SJCRH30 (cell line): ENCODE measurements around the gene XIRP2. TPM values are rescaled to one million over a fixed set of nuclear protein-coding genes. Genes with fewer than 3 reads are reported as not detected.
"Not testable (repeated sequence)": the region's sequence is repeated elsewhere in the genome, so short reads cannot be mapped to it uniquely, and the experiment has no call there.

Experiments used
- DNase-seq, 2 experiments: peaks; one replicate each; pipeline ENCODE4 v3.0.0-alpha.2; 2015 to 2020
- H3K27ac ChIP-seq: fragments of 250-450 bp; sonication (Bioruptor Pico); 2 replicates; pipeline ENCODE4 v1.5.1; 2020; ENCODE audit warnings: mild to moderate bottlenecking, moderate library complexity
- H3K27me3 ChIP-seq: fragments of 250-450 bp; sonication (Bioruptor Pico); 2 replicates; pipeline ENCODE4 v1.5.1; 2020; ENCODE audit warnings: mild to moderate bottlenecking, moderate library complexity
- H3K36me3 ChIP-seq: fragments of 250-450 bp; sonication (Bioruptor Pico); 2 replicates; pipeline ENCODE4 v1.5.1; 2020; ENCODE audit warnings: mild to moderate bottlenecking, moderate library complexity
- H3K4me1 ChIP-seq: fragments of 250-450 bp; sonication (Bioruptor Pico); 2 replicates; pipeline ENCODE4 v1.5.1; 2020; ENCODE audit warnings: mild to moderate bottlenecking, moderate library complexity
- H3K4me3 ChIP-seq: fragments of 250-450 bp; sonication (Bioruptor Pico); 2 replicates; pipeline ENCODE4 v1.5.1; 2020; ENCODE audit warnings: mild to moderate bottlenecking, moderate library complexity
- H3K9me3 ChIP-seq: fragments of 250-450 bp; sonication (Bioruptor Pico); replicated peaks from 2 replicates; pipeline ENCODE4 v1.5.1; 2020; ENCODE audit warnings: mild to moderate bottlenecking, moderate library complexity
- total RNA-seq: library from RNA; depleted of rRNA; stranded (reverse); fragments of >200 nt; shearing (Covaris generic); gene quantifications from 2 replicates; pipeline ENCODE4 v1.2.3, GENCODE V29; 2014

The XIRP2 gene
- total RNA-seq, 1 experiment from 2014 or later = 0.24 TPM

- Histone ChIP-seq H3K27ac (no peak overlapping the region), H3K36me3 (no peaks in the 10 kb centered on the region), H3K27me3 (no peaks in the 10 kb centered on the region), H3K4me3 (no peak overlapping the region), H3K4me1 (no peaks in the 10 kb centered on the region), H3K9me3 (no peaks in the 10 kb centered on the region; the same call in 1 of the 2 replicates)
- no peak for DNase-seq
Measured at GRCh38 chr2:166972418-166972817, 84.1 kb downstream of the XIRP2 start.

GRCh38 chr2:166984188-166984587 lies 95.9 kb downstream of the XIRP2 start:
- no peak overlapping the region for H3K27ac ChIP-seq
- H3K36me3 ChIP-seq = no peaks in the 10 kb centered on the region
- no peaks in the 10 kb centered on the region for H3K27me3 ChIP-seq
- H3K9me3 ChIP-seq = no peaks in the 10 kb centered on the region
- no peaks in the 10 kb centered on the region for H3K4me1 ChIP-seq
- no peak overlapping the region for H3K4me3 ChIP-seq
- no peak for DNase-seq

- H3K4me1 ChIP-seq = no peaks in the 10 kb centered on the region
- H3K27me3 ChIP-seq = no peaks in the 10 kb centered on the region
- no peak for DNase-seq
- no peaks in the 10 kb centered on the region for H3K36me3 ChIP-seq
- no peak overlapping the region for H3K27ac ChIP-seq
- H3K4me3 ChIP-seq = no peak overlapping the region
- H3K9me3 ChIP-seq = no peaks in the 10 kb centered on the region
Measured at GRCh38 chr2:166984797-166985196, 96.5 kb downstream of the XIRP2 start.

- H3K27ac ChIP-seq = no peak overlapping the region
- no peaks in the 10 kb centered on the region for H3K4me1 ChIP-seq
- H3K4me3 ChIP-seq = no peak overlapping the region
- H3K36me3 ChIP-seq = no peaks in the 10 kb centered on the region
- no peaks in the 10 kb centered on the region for H3K27me3 ChIP-seq
- H3K9me3 ChIP-seq = no peaks in the 10 kb centered on the region
- DNase-seq = no peak
Measured at GRCh38 chr2:166994588-166995336, 106.5 kb downstream of the XIRP2 start.

GRCh38 chr2:166996465-166996864 lies 108.2 kb downstream of the XIRP2 start:
- no peak for DNase-seq
- Histone ChIP-seq H3K36me3 (no peaks in the 10 kb centered on the region), H3K4me3 (no peak overlapping the region), H3K4me1 (no peaks in the 10 kb centered on the region), H3K27ac (no peak overlapping the region), H3K27me3 (no peaks in the 10 kb centered on the region), H3K9me3 (no peaks in the 10 kb centered on the region)

GRCh38 chr2:167001165-167001564 lies 112.9 kb downstream of the XIRP2 start:
- Histone ChIP-seq H3K36me3 (no peaks in the 10 kb centered on the region), H3K27ac (no peak overlapping the region), H3K4me3 (no peak overlapping the region), H3K27me3 (no peaks in the 10 kb centered on the region), H3K4me1 (no peaks in the 10 kb centered on the region), H3K9me3 (no peaks in the 10 kb centered on the region)
- no peak for DNase-seq

GRCh38 chr2:167005096-167005495 lies 116.8 kb downstream of the XIRP2 start:
- Histone ChIP-seq H3K27me3 (no peaks in the 10 kb centered on the region), H3K4me3 (no peak overlapping the region), H3K4me1 (no peaks in the 10 kb centered on the region), H3K36me3 (no peaks in the 10 kb centered on the region; the same call in 1 of the 2 replicates), H3K9me3 (no peaks in the 10 kb centered on the region), H3K27ac (no peak overlapping the region)
- DNase-seq = no peak

- Histone ChIP-seq H3K4me3 (no peak overlapping the region), H3K27ac (no peak overlapping the region), H3K27me3 (no peaks in the 10 kb centered on the region), H3K36me3 (no peaks in the 10 kb centered on the region; the same call in 1 of the 2 replicates), H3K9me3 (no peaks in the 10 kb centered on the region), H3K4me1 (no peaks in the 10 kb centered on the region)
- DNase-seq = no peak
Measured at GRCh38 chr2:167013227-167013626, 124.9 kb downstream of the XIRP2 start.

- H3K4me1 ChIP-seq = no peaks in the 10 kb centered on the region
- no peaks in the 10 kb centered on the region for H3K36me3 ChIP-seq
- H3K9me3 ChIP-seq = no peaks in the 10 kb centered on the region
- no peak overlapping the region for H3K27ac ChIP-seq
- H3K27me3 ChIP-seq = no peaks in the 10 kb centered on the region
- H3K4me3 ChIP-seq = no peak overlapping the region
- no peak for DNase-seq
Measured at GRCh38 chr2:167015806-167016205, 127.5 kb downstream of the XIRP2 start.

GRCh38 chr2:167017021-167017420 lies 128.7 kb downstream of the XIRP2 start:
- no peak overlapping the region for H3K4me3 ChIP-seq
- no peaks in the 10 kb centered on the region for H3K27me3 ChIP-seq
- DNase-seq = no peak
- H3K27ac ChIP-seq = no peak overlapping the region
- H3K4me1 ChIP-seq = no peaks in the 10 kb centered on the region
- H3K9me3 ChIP-seq = no peaks in the 10 kb centered on the region
- no peaks in the 10 kb centered on the region for H3K36me3 ChIP-seq

- no peak for DNase-seq
- Histone ChIP-seq H3K9me3 (no peaks in the 10 kb centered on the region), H3K36me3 (no peaks in the 10 kb centered on the region), H3K4me3 (no peak overlapping the region), H3K4me1 (no peaks in the 10 kb centered on the region), H3K27ac (no peak overlapping the region), H3K27me3 (no peaks in the 10 kb centered on the region)
Measured at GRCh38 chr2:167018590-167018989, 130.3 kb downstream of the XIRP2 start.

GRCh38 chr2:167028503-167028902 lies 140.2 kb downstream of the XIRP2 start:
- Histone ChIP-seq H3K27me3 (no peaks in the 10 kb centered on the region), H3K4me3 (no peak overlapping the region), H3K27ac (no peak overlapping the region), H3K36me3 (no peaks in the 10 kb centered on the region), H3K9me3 (no peaks in the 10 kb centered on the region), H3K4me1 (no peaks in the 10 kb centered on the region)
- DNase-seq = no peak

- not testable (repeated sequence) for H3K27me3 ChIP-seq, DNase-seq, H3K9me3 ChIP-seq, H3K4me1 ChIP-seq, H3K27ac ChIP-seq, H3K36me3 ChIP-seq, H3K4me3 ChIP-seq
Measured at GRCh38 chr2:167034976-167035375, 146.7 kb downstream of the XIRP2 start.

GRCh38 chr2:167048829-167049228 lies 160.5 kb downstream of the XIRP2 start:
- peak in 1 of 2 experiments; percentile 6 for DNase-seq
- no peaks in the 10 kb centered on the region for H3K27me3 ChIP-seq

GRCh38 chr2:167049659-167050058 lies 161.4 kb downstream of the XIRP2 start:
- Histone ChIP-seq H3K4me1 (no peaks in the 10 kb centered on the region), H3K4me3 (no peak overlapping the region), H3K27me3 (no peaks in the 10 kb centered on the region), H3K27ac (no peak overlapping the region), H3K9me3 (no peaks in the 10 kb centered on the region; the same call in 1 of the 2 replicates), H3K36me3 (no peaks in the 10 kb centered on the region)
- DNase-seq = no peak

More at GRCh38 chr2:167048829-167049228, 160.5 kb downstream of the XIRP2 start:
- no peak overlapping the region for H3K27ac ChIP-seq
- no peaks in the 10 kb centered on the region for H3K36me3 ChIP-seq
- no peaks in the 10 kb centered on the region; the same call in 1 of the 2 replicates for H3K9me3 ChIP-seq
- no peaks in the 10 kb centered on the region for H3K4me1 ChIP-seq
- H3K4me3 ChIP-seq = no peak overlapping the region

- peak in 1 of 2 experiments; percentile 2 for DNase-seq
- Histone ChIP-seq H3K36me3 (no peaks in the 10 kb centered on the region), H3K9me3 (no peaks in the 10 kb centered on the region), H3K27ac (no peak overlapping the region), H3K4me1 (no peaks in the 10 kb centered on the region), H3K4me3 (no peak overlapping the region), H3K27me3 (no peaks in the 10 kb centered on the region)
Measured at GRCh38 chr2:167052825-167053224, 164.5 kb downstream of the XIRP2 start.
